ENCODE results near the gene PALLD.

DNA sequence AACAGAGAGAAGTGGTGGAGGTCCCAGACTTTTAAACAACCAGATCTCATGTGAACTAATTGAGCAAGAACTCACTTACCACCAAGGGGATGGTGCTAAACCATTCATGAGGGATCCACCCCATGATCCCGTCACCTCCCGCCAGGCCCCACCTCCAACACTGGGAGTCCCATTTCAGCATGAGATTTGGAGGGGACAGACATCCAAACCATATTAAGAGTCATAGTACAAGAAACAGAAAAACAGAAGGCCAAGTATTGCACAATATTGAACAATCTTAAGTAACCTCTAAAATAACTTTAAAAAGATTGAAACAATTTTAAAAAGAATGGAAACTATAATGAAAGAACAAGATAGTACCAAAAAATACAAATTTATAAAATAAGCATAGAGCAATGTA, 403.2 kb downstream of the PALLD start:
- TF ChIP-seq, protein P1, sequence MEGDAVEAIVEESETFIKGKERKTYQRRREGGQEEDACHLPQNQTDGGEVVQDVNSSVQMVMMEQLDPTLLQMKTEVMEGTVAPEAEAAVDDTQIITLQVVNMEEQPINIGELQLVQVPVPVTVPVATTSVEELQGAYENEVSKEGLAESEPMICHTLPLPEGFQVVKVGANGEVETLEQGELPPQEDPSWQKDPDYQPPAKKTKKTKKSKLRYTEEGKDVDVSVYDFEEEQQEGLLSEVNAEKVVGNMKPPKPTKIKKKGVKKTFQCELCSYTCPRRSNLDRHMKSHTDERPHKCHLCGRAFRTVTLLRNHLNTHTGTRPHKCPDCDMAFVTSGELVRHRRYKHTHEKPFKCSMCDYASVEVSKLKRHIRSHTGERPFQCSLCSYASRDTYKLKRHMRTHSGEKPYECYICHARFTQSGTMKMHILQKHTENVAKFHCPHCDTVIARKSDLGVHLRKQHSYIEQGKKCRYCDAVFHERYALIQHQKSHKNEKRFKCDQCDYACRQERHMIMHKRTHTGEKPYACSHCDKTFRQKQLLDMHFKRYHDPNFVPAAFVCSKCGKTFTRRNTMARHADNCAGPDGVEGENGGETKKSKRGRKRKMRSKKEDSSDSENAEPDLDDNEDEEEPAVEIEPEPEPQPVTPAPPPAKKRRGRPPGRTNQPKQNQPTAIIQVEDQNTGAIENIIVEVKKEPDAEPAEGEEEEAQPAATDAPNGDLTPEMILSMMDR (IDR thresholded peaks at IDR 0.05), result no peak
- TF ChIP-seq, protein P2, sequence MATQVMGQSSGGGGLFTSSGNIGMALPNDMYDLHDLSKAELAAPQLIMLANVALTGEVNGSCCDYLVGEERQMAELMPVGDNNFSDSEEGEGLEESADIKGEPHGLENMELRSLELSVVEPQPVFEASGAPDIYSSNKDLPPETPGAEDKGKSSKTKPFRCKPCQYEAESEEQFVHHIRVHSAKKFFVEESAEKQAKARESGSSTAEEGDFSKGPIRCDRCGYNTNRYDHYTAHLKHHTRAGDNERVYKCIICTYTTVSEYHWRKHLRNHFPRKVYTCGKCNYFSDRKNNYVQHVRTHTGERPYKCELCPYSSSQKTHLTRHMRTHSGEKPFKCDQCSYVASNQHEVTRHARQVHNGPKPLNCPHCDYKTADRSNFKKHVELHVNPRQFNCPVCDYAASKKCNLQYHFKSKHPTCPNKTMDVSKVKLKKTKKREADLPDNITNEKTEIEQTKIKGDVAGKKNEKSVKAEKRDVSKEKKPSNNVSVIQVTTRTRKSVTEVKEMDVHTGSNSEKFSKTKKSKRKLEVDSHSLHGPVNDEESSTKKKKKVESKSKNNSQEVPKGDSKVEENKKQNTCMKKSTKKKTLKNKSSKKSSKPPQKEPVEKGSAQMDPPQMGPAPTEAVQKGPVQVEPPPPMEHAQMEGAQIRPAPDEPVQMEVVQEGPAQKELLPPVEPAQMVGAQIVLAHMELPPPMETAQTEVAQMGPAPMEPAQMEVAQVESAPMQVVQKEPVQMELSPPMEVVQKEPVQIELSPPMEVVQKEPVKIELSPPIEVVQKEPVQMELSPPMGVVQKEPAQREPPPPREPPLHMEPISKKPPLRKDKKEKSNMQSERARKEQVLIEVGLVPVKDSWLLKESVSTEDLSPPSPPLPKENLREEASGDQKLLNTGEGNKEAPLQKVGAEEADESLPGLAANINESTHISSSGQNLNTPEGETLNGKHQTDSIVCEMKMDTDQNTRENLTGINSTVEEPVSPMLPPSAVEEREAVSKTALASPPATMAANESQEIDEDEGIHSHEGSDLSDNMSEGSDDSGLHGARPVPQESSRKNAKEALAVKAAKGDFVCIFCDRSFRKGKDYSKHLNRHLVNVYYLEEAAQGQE (IDR thresholded peaks at IDR 0.05; ENCODE audit: insufficient read depth in 1 of 2, low read depth in 2 of 2, low read length in 1 of 2), result no peak
- no peak for TF ChIP-seq POLR2AphosphoS5 (IDR thresholded peaks at IDR 0.05; ENCODE audit: low read depth, low read length)
- no peak for TF ChIP-seq TCF7L2 (IDR thresholded peaks at IDR 0.05; ENCODE audit: low read depth, low read length)
- TF ChIP-seq SIN3A (IDR thresholded peaks at IDR 0.05; ENCODE audit: borderline replicate concordance, insufficient read depth, low read depth, low read length), result no peak

Data from Panc1 (cell line).